HEK293 (cell line): Measurements from ENCODE around the gene HMX1.

Experiments used
- CTCF ChIA-PET: fragments of 350-600 bp; formaldehyde crosslinking; extraction: SDS; loops from one replicate; lab custom pipeline; 2021; ENCODE audit warnings: antibody characterized with exemption; lab: Yijun Ruan, JAX
- POLR2A ChIA-PET: fragments of 300-600 bp; formaldehyde crosslinking; extraction: SDS; loops from one replicate; lab custom pipeline; 2020; ENCODE audit warnings: antibody characterized with exemption, inconsistent platforms; lab: Yijun Ruan, JAX
- H3K27ac ChIP-seq: fragments of 200-500 bp; sonication (Bioruptor generic); 2 replicates; pipeline ENCODE4 v1.5.1; 2014; ENCODE audit warnings: low read depth, low read length, control low read depth, inconsistent platforms; ENCODE audit errors: extremely low read depth
- H3K36me3 ChIP-seq, 2 experiments: fragments of 200-500 bp in 1 of 2; sonication (Bioruptor generic) in 1 of 2; 1 replicate in 1 of 2; 2 replicates in 1 of 2; pipeline ENCODE4 v1.5.1; 2014 to 2017; ENCODE audit warnings: inconsistent platforms in 2 of 2, low read length in 2 of 2; ENCODE audit not compliant: control insufficient read depth in 2 of 2, insufficient read depth in 1 of 2
- H3K4me1 ChIP-seq: fragments of 200-500 bp; sonication (Bioruptor generic); 2 replicates; pipeline ENCODE4 v1.5.1; 2014; ENCODE audit warnings: mild to moderate bottlenecking, low read length, inconsistent platforms; ENCODE audit not compliant: control insufficient read depth, insufficient read depth
- H3K4me3 ChIP-seq: 2 replicates; pipeline ENCODE4 v1.5.1; 2011; ENCODE audit warnings: low read depth, mild to moderate bottlenecking, control low read depth, low read length, moderate library complexity
- H3K9me3 ChIP-seq: fragments of 200-500 bp; sonication (Bioruptor generic); 2 replicates; pipeline ENCODE4 v1.5.1; 2014; ENCODE audit warnings: low read depth, low read length, inconsistent platforms; ENCODE audit not compliant: control insufficient read depth, insufficient read depth
- ATF2 ChIP-seq: fragments of 450-650 bp; formaldehyde crosslinking; IDR thresholded peaks from 2 replicates; pipeline ENCODE4 v1.5.1; 2016; ENCODE audit warnings: missing biosample characterization, missing genetic modification characterization, low read depth
- OSR2 ChIP-seq: fragments of 450-650 bp; formaldehyde crosslinking; IDR thresholded peaks from 2 replicates; pipeline ENCODE4 v1.5.1; 2016; ENCODE audit warnings: missing biosample characterization, missing genetic modification characterization
- SP7 ChIP-seq: fragments of 450-650 bp; formaldehyde crosslinking; IDR thresholded peaks from 2 replicates; pipeline ENCODE4 v1.5.1; 2016; ENCODE audit warnings: missing biosample characterization, missing genetic modification characterization
- TSHZ1 ChIP-seq: fragments of 450-650 bp; formaldehyde crosslinking; IDR thresholded peaks from 2 replicates; pipeline ENCODE4 v1.5.1; 2016; ENCODE audit warnings: missing biosample characterization, missing genetic modification characterization, borderline replicate concordance
- ZBTB20 ChIP-seq: fragments of 450-650 bp; formaldehyde crosslinking; IDR thresholded peaks from 2 replicates; pipeline ENCODE4 v1.5.1; 2016; ENCODE audit warnings: missing biosample characterization, missing genetic modification characterization
- ZBTB21 ChIP-seq: fragments of 450-650 bp; formaldehyde crosslinking; IDR thresholded peaks from 2 replicates; pipeline ENCODE4 v1.5.1; 2017; ENCODE audit warnings: missing biosample characterization, missing genetic modification characterization
- ZBTB48 ChIP-seq: fragments of 450-650 bp; formaldehyde crosslinking; IDR thresholded peaks from 2 replicates; pipeline ENCODE4 v1.5.1; 2016; ENCODE audit warnings: missing biosample characterization, missing genetic modification characterization
- ZNF404 ChIP-seq: fragments of 450-650 bp; formaldehyde crosslinking; IDR thresholded peaks from 2 replicates; pipeline ENCODE4 v1.5.1; 2017; ENCODE audit warnings: missing biosample characterization, missing genetic modification characterization
- ZNF416 ChIP-seq: fragments of 450-650 bp; formaldehyde crosslinking; IDR thresholded peaks from 2 replicates; pipeline ENCODE4 v1.5.1; 2016; ENCODE audit warnings: missing biosample characterization, missing genetic modification characterization
- ZNF423 ChIP-seq: fragments of 450-650 bp; formaldehyde crosslinking; IDR thresholded peaks from 2 replicates; pipeline ENCODE4 v1.5.1; 2016; ENCODE audit warnings: missing biosample characterization, missing genetic modification characterization
- ZNF518A ChIP-seq: fragments of 450-650 bp; formaldehyde crosslinking; conservative IDR thresholded peaks from 2 replicates; pipeline ENCODE4 v1.5.1; 2016; ENCODE audit warnings: low read depth, missing biosample characterization, missing genetic modification characterization
- ZNF530 ChIP-seq: fragments of 450-650 bp; formaldehyde crosslinking; IDR thresholded peaks from 2 replicates; pipeline ENCODE4 v1.5.1; 2016; ENCODE audit warnings: low read depth, missing biosample characterization, missing genetic modification characterization
- ZNF677 ChIP-seq: fragments of 450-650 bp; IDR thresholded peaks from 2 replicates; pipeline ENCODE4 v1.5.0; 2018; ENCODE audit warnings: missing biosample characterization, mild to moderate bottlenecking, missing genetic modification characterization, moderate library complexity
- ZNF692 ChIP-seq: fragments of 450-650 bp; formaldehyde crosslinking; IDR thresholded peaks from 2 replicates; pipeline ENCODE4 v1.5.1; 2016; ENCODE audit warnings: missing biosample characterization, missing genetic modification characterization
- ZNF776 ChIP-seq: fragments of 450-650 bp; formaldehyde crosslinking; IDR thresholded peaks from 2 replicates; pipeline ENCODE4 v1.5.0; 2017; ENCODE audit warnings: missing biosample characterization, missing genetic modification characterization, borderline replicate concordance
- ZNF792 ChIP-seq: fragments of 450-650 bp; formaldehyde crosslinking; IDR thresholded peaks from 2 replicates; pipeline ENCODE4 v1.5.1; 2016; ENCODE audit warnings: missing biosample characterization, missing genetic modification characterization
- ZSCAN18 ChIP-seq: fragments of 450-650 bp; formaldehyde crosslinking; IDR thresholded peaks from 2 replicates; pipeline ENCODE4 v1.5.1; 2016; ENCODE audit warnings: missing biosample characterization, missing genetic modification characterization
- ZSCAN23 ChIP-seq: fragments of 450-650 bp; formaldehyde crosslinking; IDR thresholded peaks from 2 replicates; pipeline ENCODE4 v1.5.1; 2016; ENCODE audit warnings: missing biosample characterization, missing genetic modification characterization
- ZSCAN5A ChIP-seq: fragments of 450-650 bp; formaldehyde crosslinking; IDR thresholded peaks from 2 replicates; pipeline ENCODE4 v1.5.1; 2016; ENCODE audit warnings: missing biosample characterization, missing genetic modification characterization

HMX1 gene

GRCh38 chr4:8910100-8910821 is 38.6 kb upstream of the HMX1 start:
- POLR2A ChIA-PET, result no interaction called here
- no peaks in the 10 kb centered on the region for H3K4me1 ChIP-seq
- H3K9me3 ChIP-seq, result no peaks in the 10 kb centered on the region
- CTCF ChIA-PET, result interaction anchor here (0.7 to 1.6 kb wide), 2 partner anchors 11 to 12 kb away, joined by 3 to 4 read pairs; no protein-coding TSS in a partner anchor
- no peak overlapping the region for H3K27ac ChIP-seq
- H3K36me3 ChIP-seq, result no peaks in the 10 kb centered on the region
- H3K4me3 ChIP-seq, result no peak overlapping the region
- TF ChIP-seq ZNF776 (tag by site-specific recombination) (no peak), ZBTB20 (tag by site-specific recombination) (peak; percentile 90), ZNF530 (tag by site-specific recombination) (no peak), ZNF692 (peak; percentile 28; the same call in 1 of the 2 replicates), ZBTB48 (tag by site-specific recombination) (peak; percentile 21; the same call in 1 of the 2 replicates)

GRCh38 chr4:8909548-8909947 is 37.9 kb upstream of the HMX1 start:
- CTCF ChIA-PET, result interaction anchor here (1.4 to 1.8 kb wide), 3 partner anchors 8 to 221 kb away, joined by 4 to 13 read pairs (median 5); no protein-coding TSS in a partner anchor
- H3K27ac ChIP-seq, result no peak overlapping the region
- H3K9me3 ChIP-seq, result no peaks in the 10 kb centered on the region
- H3K4me1 ChIP-seq, result no peaks in the 10 kb centered on the region
- no peak overlapping the region for H3K4me3 ChIP-seq
- POLR2A ChIA-PET, result no interaction called here
- H3K36me3 ChIP-seq, result no peaks in the 10 kb centered on the region
- peak; percentile 82 for TF ChIP-seq OSR2 (tag by site-specific recombination)
- no peak for TF ChIP-seq ZNF416 (tag by site-specific recombination)
- no peak for TF ChIP-seq ZSCAN18 (tag by site-specific recombination)
- TF ChIP-seq ZSCAN23, result no peak
- no peak for TF ChIP-seq ZNF677
- no peak for TF ChIP-seq ZSCAN5A
- no peak for TF ChIP-seq ZNF792
- TF ChIP-seq SP7, result peak; percentile 55; the same call in 1 of the 2 replicates
- no peak for TF ChIP-seq TSHZ1 (tag by site-specific recombination)
- no peak for TF ChIP-seq ZNF423 (tag by site-specific recombination)
- peak; percentile 53 for TF ChIP-seq ZBTB21 (tag by site-specific recombination)
- TF ChIP-seq ZNF518A (tag by site-specific recombination), result no peak
- TF ChIP-seq ATF2, result peak; percentile 55
- TF ChIP-seq ZNF404 (tag by site-specific recombination), result no peak
